ENCODE results near the gene KIDINS220.

Gene KIDINS220

DNA sequence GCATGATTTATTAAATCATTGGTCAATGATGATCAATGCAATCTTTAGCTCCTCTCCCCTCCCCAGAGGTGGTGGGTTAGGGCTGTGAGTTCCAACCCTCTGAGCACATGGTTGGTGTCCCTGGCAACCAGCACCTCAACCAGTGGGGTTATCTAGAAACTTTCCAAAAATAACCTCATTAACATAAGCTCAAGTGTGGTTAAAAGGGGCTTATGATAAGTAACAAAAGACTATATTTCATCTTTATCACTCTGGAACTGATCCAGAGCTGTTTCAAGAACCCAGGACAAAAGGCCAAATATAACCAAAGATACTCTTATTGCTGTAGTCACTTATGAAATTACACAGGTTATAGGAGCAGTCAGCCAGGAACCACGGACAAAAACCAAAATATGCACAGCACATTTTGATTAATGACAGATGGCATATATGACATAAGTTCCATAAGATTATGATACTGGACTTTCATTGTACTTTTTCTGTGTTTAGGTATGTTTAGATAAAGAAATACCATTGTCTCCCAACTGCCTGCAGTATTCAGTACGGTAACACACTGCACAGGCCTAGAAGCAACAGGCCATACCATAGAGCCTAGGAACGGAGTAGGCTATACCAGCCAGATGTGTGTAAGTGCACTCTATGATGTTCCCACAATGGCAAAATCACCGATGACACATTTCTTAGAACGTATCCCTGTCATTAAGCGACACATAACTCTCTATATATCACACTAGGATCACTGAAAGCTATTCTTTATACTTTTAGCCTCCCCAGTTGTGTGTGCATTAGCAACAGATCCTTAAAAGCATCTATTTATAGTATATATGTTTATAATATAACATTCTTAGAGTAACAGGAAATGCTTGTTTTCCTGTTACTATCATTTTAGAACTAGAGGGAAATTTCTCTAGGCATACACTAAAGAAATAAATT lies 31.9 kb downstream of the KIDINS220 start:
- no peak for DNase-seq

DNA sequence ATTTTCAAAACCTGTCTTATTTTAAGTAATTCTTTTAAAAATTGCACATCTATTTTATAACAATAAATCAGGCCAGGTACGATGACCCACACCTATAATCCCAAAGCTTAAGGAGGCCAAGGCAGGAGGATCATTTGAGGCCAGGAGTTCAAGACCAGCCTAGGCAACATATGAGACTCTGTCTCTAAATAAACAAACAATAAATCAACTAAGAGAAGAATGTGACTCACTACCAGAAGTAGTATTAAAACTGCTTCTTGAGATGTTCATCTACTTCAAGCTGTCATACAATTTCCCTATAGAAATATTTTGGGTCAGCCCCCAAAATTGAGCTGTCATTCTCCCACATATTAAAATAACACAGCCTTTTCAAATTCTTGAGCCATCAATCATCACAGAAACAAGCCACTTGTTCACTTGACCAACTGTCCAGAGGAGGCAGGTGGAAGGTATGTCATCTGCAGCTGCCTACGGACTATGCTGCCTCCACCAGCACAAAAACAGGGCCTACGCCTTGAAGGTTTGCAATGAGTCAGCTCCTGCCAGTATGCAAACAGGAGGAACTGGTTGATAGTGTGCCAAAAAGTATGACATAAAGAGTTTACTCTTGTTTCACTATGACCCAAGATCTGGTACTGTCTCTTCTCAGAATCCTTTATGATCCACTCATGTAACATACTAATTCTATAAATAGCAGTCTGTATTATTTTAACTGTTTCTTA lies 33.6 kb downstream of the KIDINS220 start:
- DNase-seq, result no peak

DNA sequence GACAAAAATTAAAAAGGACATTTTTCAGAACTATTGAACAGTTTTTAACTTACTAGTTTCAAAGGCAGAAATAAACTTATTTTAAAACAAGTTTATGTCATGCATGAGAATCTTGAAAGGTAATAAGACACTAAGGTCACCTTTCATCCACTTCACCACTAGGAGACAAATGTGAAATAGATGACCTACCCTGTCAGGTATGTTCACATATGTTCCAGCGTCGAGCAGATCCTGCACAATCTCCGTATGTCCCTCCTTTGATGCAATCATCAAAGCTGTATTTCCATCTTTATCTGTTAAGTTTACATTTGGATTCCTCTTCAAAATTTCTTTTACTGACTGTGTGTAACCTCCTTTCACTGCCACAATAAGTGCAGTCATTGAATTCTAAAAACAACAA lies 34.7 kb downstream of the KIDINS220 start:
- DNase-seq, result no peak

DNA sequence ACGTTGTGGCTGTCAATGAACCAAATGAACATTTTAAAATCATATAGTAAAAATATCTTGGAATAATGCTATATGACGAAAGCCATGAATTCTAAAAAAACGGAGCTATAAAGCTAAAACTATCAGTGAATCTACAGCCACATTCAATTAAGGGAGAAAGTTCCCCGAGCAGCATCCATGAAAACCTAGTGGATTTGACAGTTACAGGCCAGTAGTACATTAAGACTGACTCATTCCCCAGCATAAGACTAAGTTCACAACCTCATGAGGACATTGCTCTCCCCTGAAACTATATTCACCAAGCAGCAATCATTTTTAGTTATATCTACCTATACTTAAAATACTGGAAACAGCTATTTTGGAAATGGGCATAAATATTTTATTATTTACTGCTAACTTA lies 36.6 kb downstream of the KIDINS220 start:
- DNase-seq, result no peak

DNA sequence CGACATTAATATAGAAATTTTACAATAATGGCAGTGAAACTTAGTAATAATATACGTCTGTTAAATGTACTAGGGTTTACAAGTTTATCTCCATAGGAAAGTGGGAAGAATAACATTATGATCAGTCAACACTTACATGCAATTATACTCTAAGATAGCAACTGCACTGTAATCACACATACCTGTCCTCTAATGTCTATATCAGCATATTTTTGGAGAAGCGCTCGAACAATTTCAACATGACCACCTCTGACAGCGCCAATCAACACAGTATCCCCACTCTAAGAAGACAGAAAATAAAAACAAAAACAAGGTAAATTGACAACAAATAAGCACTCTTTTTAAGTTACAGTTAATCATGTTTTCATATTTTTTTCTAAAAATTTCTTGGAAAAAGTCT lies 37.2 kb downstream of the KIDINS220 start:
- DNase-seq, result no peak

DNA sequence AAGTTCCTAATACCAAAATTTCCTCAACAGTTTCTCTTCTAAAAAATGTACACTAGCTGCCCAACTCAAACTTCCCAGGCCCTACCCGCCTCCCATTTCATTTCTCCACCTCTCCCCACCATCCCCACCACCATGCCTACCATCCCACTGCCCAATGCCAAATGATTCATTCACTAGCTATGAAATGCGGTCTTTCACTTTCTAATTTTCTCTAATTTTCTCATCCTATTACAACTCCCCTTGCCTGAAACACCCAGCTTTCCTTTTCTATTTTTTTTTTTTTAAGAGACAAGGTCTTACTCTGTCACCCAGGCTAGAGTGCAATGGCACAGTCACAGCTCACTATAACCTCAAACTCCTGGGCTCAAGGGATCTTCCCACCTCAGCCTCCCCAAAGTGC lies 38.4 kb downstream of the KIDINS220 start:
- DNase-seq, result no peak

DNA sequence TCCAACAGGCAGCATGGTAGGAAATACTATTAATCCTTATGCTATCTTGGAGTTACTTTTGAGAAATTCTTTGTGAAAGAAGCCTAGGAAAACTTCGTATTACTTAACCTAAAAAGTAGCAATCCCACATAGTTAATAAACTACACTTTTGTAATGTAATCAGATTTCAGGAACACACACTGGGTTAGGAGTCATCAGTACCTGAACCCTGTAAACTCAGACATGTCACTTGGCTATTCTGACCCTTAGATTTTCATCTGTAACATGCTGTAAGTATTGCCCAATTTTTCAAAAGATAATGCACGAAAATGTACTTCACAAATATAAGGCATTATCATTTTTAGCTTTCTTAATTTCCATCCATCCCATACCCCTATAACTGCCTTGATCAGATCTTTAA lies 39.0 kb downstream of the KIDINS220 start:
- no peak for DNase-seq

DNA sequence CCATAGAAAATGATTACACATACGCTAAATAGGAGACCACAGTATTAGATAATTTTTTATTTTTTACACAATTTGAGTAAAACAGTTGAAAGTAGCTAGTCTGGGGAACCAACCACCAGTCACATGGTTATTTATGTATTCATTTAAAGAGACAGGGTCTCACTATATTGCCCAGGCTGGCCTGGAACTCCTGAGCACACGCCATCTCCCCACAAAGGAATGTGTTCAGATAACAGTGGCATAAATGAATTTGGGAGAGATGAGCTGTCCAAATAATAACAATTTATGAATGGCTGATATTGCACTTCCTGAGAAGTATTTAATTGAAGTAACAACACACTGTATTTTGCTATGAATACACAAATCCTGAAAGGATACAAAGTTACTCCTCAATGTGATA lies 39.7 kb downstream of the KIDINS220 start:
- DNase-seq, result no peak

DNA sequence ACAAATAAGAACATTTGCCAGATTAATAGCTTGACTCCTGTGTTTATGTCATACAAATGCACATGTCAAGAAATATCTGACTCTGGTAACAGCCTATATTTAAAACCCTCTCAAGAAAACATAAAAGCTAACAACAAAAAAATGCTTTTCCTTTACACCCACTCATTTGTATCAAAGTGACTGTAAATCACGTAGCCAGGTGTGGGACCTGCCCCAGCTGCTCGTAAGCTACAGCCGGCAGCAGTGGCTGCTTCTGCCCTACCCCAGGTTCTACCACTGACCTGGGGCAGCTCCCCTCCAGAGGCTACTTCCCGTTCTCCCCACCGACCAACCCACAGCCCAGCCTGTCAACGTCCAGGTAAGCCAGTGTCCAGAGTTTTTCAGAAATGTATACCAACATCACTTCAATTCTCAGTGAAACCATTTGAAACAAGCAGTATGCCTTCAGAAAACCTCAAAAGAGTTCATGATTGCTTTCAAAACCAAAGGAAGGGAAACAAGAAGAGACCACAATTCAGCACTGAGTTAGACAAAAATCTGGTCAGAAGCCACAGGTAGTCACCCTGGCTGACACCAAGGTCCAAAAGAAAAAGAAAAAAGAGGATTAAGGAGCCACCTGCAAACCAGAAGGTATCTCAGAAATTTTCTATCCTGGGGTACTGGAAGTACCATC lies 40.4 kb downstream of the KIDINS220 start:
- no peak for DNase-seq

DNA sequence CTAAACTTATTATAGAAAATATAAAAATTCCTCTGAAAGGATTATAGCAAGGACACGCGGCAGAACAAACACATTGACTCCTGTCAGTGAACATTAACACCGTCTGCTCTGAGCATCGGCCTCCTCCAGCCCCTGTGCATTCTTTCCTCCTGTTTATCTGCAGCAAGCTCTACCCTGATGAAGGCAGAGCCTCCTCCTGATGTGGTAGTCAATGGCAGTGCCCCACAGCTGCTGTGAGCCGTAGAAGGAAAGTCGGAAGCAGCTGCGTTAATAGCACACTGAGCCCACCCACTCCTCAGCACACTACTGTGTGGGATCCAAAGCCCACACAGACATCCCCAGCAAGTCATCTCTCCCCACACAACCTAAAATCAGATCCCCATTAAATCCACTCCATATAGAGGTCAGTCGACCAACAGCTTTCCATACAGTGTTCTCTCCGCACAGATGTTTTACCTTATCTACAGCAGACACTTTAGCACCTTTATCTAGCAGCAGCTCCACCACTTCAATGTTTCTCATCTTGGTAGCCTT lies 41.0 kb downstream of the KIDINS220 start:
- no peak for DNase-seq

DNA sequence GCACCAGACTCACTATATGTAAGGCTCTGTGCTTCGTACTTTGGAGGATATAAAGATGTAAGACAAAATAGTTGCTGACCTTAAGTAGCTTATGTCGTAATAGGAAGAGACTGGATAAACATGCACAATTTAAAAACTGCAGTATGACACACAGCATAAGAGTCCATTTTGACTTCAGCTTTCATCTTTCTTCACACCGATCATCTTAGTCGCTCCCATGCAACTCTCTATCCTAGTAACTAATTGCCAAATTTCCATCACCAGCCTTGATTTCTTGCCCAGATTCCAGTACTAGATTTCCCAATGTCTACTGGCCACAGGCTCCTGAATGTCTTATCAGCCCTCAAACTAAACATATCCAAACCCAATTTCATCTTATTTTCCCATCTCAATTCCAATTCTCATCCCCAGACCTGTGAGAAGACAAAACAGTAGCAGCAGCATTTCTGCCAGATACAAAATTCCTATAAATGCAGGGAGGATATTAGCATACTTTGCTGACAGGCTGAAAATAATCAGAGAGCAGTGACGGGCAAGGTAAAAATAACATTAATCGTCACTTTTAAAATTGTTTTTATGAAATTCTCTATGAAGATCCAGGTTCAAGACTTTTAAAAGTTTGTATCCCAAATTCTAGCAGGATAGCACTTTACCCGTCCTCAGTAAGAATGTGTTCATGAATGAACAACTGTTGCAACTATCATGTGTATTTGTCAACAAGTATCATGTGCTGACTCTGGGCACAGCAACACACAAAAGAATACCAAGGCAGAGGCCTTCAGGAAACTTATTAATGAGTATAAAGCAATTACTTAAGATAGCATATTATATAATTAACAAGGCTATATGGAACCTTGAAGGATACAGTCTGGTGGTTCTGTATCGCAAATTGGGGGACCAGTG lies 42.2 kb downstream of the KIDINS220 start:
- no peak for DNase-seq

DNA sequence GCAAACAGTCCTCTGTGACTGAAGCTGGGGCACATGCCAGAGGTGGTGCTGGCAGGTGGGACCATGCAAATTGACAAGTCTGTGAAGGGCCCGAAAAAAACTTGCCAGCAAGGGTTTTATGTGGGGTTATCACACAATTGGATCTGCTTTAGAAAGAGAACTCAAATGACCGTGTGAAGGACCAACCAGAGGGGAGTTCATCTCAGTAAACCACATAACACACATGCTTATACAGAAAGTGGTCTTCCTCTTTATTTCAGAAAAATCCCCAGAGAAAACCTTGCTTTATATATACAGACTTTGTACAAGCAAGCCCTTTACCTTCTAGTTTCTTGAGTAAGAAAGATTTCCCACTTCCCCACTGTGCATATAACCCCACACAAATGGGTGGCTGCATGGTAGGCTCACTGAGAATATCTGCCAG lies 46.7 kb downstream of the KIDINS220 start:
- DNase-seq, result no peak

DNA sequence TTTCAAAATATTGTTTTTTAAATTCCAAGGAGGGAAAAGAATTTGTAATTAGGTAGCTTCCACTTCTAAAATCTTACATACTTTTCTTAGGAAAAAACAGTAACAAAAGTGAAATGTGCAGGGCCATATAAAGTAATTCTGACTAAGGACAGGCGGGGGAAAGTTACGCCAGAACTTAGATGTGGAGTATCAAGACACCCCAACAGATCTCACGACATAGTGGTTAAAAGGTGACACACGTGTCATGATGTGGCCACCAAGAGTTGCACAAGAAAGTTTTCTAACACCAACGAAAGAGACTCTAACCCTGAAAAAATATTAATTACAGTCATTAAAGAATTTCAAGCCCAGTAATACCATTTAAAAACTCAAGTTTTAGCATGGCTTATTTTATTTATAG lies 51.0 kb downstream of the KIDINS220 start:
- no peak for DNase-seq

DNA sequence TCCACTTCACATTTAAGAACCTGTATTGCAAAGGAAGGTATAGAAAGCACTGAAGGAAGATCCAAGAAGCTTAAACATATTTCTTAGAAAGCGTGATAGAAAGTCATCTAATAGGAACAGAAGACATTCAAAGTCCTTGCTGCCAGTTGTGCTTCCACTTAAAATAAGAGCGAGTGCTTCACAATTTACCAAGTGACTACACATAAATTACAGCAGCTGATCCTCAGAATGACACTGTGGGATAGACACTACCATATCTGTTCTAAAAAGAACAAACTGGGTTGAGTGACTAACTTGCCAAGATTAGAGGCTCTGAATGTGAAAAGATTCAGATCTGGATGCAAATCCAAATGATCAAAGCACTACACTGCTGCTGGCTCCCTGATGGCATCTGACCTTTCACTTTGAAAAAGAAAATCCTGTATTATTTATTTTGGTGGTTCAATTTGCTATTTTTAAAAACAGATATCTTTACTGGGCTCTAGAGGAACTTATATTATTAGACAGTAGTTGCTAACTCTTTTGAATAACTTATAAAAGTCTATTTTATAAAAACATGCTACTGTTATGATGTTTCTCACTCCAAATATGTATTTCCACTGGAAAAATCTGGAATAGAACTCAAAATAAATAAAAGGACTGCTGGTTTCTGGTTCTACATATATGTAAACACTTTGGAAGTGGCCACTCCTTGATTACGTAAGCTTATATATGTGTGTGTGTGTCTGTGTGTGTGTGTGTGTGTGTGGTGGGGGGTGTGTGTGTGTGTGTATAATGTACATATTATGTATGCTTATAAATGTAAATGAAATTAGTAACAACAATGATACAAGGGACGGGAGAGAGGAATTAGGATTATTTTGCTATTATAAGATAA lies 57.4 kb downstream of the KIDINS220 start:
- DNase-seq, result no peak

DNA sequence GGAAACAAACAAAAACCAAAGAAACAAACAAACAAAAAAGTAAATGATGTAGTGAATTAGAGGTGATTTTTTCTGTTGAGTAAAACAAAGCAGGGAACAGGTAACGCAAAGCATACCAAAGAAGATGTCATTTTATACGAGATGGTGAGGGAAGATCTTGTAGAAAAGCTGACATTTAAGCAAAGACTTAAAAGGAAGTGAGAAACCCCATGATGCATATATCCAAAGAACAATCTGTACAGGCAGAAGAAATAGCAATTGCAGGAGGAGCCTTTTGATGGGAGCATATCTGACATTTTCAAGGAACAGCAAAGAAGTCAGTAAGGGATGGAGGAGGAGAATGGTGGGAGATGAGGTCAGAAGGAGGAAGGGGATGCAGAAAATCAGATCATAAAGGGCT lies 63.0 kb downstream of the KIDINS220 start:
- DNase-seq, result no peak

DNA sequence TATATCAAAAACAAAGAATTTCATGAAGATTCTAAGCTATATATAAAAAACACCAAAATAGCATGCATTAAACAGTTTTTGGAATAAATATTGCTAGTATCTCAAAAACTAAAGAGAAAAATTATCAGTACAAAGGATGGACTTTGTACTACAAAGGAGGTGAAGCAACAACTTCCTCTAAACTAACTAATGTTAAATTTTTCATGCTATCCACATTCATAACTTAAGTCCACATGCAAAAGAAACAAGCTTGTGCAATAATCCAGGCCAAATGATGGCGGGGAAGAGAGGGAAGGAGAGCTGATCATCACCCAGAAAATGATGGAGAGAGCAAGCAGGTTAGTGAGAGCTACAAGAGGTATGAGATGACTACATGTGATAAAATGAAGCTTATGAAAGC lies 70.1 kb downstream of the KIDINS220 start:
- no peak for DNase-seq

DNA sequence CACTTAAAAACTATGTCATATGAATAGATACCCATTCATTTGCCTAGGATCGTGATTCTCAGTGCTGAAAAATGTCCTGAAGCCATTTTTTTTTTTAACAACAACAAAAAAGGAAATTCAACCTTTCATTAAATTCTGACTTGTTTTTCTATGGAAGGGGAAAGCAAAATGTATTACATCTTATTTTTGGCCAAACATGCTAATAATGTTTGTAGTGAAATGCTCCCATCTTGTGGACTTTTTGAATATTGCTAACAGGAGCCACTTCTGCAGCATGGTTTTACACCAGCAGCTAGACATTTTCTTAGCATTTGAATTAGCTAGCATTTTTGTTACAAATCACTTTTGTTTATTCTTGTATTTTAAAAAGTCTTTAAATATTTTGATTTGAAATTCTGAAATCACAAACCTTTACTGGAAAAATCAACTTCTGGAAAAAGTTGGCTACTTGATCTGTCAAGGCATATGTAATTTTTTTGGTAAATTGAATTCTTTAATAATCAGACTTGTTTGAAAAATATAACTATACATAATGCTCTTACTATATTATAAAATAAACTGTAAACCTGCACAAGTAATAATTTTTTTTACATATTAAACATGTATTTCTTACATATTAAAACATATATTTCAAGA lies 75.8 kb downstream of the KIDINS220 start:
- DNase-seq, result no peak

DNA sequence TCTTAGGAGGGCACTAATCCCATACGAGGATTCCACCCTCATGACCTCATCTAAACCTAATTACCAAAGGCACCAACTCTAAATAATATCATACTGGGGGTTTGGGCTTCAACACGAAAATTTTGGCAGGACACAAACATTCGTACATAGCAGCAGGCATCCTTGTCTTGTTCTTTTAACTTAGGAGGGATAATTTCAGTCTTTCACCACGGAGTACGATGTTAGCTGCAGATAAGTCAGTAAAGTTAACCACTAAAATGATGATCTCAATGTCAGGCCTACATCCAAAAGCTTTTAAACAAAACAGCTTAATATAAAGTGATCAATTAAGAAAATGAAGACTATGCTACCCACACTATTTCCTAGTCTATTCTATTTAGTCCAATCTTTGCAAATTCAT lies 80.7 kb downstream of the KIDINS220 start:
- DNase-seq, result no peak

DNA sequence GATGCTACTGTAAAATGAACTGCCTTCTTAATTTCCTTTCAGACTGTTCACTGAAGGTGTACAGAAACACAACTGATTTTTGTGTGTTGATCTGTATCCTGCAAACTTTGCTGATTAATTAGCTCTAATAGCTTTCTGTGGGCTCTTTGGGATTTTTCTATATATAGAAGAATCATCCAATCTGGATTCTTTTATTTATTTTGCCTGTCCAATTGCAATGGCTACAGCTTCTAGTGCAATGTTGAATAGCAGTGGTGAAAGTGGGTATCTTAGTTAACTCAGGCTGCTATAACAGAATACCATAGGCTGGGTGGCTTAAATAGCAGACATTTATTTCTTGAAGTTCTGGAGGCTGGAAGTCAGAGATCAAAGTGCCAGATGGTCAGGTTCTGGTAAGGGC lies 81.2 kb downstream of the KIDINS220 start:
- no peak for DNase-seq

DNA sequence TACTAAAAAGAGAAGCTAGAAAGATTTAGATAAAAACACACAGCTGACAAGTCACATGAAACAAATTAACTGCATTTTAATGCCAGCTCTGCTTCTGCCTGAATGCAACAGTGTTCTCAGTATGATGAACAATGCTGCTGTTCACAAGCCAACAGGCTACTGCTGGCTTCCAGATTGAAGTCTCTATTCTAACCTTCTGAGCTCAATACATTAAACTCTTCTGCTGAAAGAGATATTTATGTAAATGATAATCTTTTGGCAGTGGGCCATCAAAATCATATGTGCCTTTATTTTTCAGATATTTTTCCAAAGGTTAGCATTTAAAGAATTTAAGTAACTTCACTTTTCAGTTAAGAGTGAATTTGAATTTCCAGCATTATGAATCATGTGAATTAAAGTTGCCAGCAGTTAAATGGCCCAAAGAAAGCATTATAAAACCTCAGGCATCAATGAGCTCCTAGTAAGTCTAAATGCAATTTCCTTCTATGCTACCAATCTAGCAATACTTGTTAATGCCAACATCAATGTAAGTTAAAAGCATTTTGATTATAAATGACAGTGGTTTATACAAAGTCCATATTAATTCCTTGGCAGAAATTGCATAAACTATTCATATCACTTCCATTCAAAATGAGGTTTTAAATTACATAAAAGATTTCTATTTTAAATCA lies 83.2 kb downstream of the KIDINS220 start:
- DNase-seq, result no peak
